Subcutaneous adipose tissue (tissue), 4 donors: Measurements from ENCODE around the gene PORCN. TPM values are rescaled to one million over a fixed set of nuclear protein-coding genes. Genes with fewer than 3 reads are reported as not detected.

Source experiments
- total RNA-seq, 4 donors: library from RNA; depleted of rRNA; stranded (reverse); fragments of >200 nt; gene quantifications; one replicate each; pipeline ENCODE4 v1.1.0, GENCODE V29; 2016
- TF ChIP-seq, protein P1 (sequence below): fragments of 450-650 bp; IDR thresholded peaks from one replicate; pipeline ENCODE4 v1.5.1; 2016; ENCODE audit warnings: low read depth, mild to moderate bottlenecking, control low read depth, antibody characterized with exemption, moderate library complexity

PORCN gene
- total RNA-seq, 4 donors from 2014 or later: 9.4 to 16.6 (median 9.6) TPM

GRCh38 chrX:48467281-48467761, 41.5 kb upstream of the PORCN start:
- TF ChIP-seq, protein P1, sequence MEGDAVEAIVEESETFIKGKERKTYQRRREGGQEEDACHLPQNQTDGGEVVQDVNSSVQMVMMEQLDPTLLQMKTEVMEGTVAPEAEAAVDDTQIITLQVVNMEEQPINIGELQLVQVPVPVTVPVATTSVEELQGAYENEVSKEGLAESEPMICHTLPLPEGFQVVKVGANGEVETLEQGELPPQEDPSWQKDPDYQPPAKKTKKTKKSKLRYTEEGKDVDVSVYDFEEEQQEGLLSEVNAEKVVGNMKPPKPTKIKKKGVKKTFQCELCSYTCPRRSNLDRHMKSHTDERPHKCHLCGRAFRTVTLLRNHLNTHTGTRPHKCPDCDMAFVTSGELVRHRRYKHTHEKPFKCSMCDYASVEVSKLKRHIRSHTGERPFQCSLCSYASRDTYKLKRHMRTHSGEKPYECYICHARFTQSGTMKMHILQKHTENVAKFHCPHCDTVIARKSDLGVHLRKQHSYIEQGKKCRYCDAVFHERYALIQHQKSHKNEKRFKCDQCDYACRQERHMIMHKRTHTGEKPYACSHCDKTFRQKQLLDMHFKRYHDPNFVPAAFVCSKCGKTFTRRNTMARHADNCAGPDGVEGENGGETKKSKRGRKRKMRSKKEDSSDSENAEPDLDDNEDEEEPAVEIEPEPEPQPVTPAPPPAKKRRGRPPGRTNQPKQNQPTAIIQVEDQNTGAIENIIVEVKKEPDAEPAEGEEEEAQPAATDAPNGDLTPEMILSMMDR: no peak

DNA sequence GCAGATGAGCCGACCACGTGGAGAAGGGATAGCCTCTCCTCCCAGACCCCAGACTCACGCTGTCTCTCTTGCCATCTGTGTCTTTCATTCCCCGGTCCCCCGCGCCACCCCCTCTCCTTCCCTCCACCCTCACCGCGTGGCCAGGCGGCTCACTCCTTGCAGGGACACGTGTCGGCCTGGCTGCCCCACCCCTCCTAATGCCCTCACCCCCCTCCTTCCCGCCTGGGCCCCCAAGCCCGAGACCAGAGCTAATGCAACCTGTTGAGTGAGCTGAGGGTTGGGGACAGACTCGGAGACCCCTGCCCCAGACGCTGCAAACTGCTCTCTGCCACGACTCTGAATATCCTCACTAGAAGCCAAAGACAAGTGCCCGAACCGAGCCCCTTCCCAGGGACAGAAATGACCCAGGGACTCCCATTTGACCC, 40.5 kb upstream of the PORCN start:
- TF ChIP-seq, protein P1: no peak

DNA sequence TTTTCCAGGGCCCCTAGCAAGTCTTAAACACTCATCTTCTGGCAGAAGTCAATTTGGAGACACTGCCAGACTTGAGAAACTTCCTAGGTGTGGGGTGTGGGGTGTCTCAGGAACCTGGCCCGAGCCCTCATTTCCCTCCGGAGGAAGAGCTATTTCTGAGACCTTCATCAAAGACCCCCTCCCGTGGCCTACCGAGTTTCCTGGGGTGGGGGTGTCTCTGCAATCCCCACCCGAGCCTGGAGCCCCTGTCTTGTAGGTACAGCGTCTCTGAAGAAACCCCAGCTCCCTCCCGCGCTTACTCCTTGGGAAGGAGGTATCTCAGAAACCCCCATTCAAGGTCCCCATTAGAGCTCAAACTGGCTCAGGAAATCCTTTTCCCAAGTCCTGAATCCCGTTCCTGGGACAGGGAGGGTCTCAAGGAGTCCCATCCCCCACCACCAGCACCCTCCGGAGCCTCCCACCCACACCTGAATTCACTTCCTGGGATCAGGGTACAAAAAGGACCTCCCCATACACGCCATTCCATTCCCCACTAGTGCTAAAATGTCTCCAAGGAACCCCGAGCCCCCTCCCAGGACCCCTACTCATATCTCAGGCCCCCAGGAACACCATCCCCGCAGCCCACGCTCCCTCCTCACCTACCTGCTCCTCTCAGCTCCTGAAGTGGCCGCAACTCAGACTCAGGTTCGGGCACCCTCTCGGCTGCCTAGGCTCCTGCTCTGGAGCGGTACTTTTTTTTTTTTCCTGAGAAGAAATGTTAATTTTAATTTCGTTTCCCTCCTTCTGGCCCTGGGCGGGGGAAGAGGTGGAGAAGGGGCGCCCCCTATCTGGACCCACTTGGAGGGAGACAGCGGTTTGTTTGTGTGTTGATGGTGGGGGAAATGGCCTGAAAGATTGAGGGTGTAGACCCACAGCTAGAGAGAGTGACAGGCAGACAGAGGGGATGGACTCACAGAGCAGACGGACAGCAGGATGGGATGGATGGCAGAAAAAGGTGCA, 39.8 kb upstream of the PORCN start:
- TF ChIP-seq, protein P1: no peak

DNA sequence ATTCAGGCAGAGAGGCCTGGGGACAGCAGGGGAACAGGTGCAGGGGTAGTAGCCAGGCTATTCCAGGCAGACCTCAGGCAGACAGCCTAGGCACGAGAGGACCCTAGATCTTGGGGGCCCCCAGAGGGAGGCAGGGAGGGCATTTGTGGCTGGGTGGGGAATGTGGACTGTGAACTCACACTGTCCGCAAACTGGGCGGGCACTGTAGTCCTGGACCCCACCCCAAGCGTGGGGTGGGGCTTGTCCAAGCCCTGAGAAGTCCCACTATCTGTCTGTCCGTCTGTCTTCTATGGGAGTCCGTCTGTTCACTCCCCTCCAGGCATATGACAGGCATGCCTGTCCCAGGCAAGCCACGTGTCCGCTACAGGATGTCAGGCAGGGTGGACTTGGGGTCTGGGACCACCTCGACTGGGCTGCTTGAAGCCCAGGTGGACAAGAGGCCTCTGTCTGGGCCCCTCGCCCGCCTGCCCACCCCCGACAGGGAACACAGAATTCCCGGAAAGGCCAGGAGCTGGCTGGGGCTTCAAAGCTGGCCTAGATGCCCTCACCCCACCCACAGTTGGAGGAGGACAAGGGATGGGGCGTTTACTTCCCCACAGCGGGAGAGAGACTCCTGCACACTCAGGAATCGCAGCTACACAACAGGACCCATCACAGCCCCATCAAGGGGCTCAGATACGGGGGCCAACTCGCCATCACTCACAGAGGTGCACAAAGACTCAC, 38.5 kb upstream of the PORCN start, which contains the start of gene SLC38A5:
TSS of gene SLC38A5 (minus strand) at position 151 of the 723 bp plus-strand sequence. CDS start 2,336 bp downstream, outside the sequence.
- TF ChIP-seq, protein P1: no peak

DNA sequence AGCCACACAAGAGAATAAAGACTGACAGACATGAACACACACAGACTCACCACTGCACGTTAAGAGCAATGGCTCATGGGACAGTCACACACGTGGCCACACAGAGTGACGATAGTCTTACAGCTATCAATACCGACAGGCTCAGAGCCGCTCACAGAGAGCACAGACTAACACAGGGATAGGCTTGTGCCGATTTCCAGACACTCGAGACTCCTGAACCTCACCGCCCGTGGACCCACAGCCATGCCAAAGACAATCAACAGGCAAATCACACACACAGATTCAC, 38.0 kb upstream of the PORCN start:
- TF ChIP-seq, protein P1: no peak

DNA sequence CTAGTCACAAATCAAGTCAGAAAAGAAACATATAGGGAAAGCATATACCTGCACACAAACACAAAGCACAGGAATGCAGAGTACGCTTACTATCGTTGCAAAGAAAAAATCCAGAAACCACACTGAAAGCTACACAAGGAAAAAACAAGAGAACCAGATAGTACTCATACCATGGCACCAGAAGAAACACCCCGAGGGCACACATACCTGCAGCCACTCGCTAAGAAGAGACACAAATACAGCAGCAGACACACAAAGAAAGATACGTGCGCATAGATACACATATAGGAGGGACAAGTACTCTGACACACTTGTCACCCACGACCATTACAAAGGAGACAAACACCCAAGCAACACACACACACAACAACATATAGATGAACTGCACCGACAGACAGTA, 37.3 kb upstream of the PORCN start:
- TF ChIP-seq, protein P1: no peak

GRCh38 chrX:48472225-48472624, 36.6 kb upstream of the PORCN start:
- TF ChIP-seq, protein P1: no peak
